Measurements from ENCODE around the gene ATP2B2. TPM values are rescaled to one million over a fixed set of nuclear protein-coding genes. Genes with fewer than 3 reads are reported as not detected.

The ATP2B2 gene
- total and polyA plus RNA-seq, 2 experiments from 2014 or later: 0.42 to 0.63 TPM

DNA sequence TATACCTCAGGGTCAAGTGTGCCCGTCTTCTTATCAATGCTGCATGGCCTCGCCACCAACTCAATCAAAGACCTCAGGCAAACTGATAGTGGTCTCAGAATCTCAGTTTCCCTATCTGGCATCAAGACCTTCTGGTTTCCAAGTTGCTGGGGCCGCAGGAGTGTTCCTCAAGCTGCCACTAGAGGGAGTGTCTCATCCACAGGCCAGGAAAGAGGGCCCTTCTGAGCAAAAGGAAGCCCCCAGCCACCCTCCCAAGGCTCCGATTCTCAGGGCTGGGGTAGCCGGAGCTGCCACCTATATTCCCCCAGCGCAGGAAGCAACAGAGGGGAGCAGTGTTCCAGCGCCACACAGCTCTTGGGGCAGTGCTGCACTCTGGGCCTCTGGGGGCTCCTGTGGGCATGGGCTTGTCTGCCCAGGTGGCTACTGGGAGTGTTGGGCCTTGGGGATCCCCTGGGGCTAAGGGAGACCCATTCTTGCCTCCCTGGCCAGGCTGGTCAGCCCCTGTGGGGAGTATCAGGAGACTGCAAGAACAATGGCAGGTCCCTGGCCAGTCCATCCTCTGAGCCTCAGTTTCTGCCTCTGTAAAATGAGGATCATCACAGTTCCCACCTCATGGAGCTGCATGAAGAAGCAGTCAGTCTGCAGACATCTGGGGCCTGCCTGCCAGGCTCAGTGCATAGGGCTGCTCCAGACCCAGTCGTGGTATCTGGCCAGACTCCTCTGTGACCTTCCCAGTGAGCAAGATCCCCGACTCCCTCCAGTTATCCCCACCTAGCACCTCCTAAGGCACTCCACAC is 161.0 kb downstream of the ATP2B2 start:
- H3K4me3 Mint-ChIP-seq: no peak overlapping the region
- Histone ChIP-seq H3K4me3 (no peak overlapping the region), H4K20me1 (replicated peaks; ENCODE audit: insufficient read depth) (no peaks in the 10 kb centered on the region), H3K4me2 (no peak overlapping the region), H3K36me3 (ENCODE audit: insufficient read depth) (no peaks in the 10 kb centered on the region), H3K27me3 (ENCODE audit: insufficient read depth) (no peaks in the 10 kb centered on the region), H3K4me1 (ENCODE audit: insufficient read depth) (no peaks in the 10 kb centered on the region), H3K27ac (ENCODE audit: low read depth) (no peak overlapping the region), H3K9me2 (ENCODE audit: insufficient read depth) (no peaks in the 10 kb centered on the region), H3K79me2 (replicated peaks; ENCODE audit: insufficient read depth) (no peaks in the 10 kb centered on the region), H3F3A (replicated peaks; ENCODE audit: low read depth) (no peaks in the 10 kb centered on the region), H2AFZ (no peak overlapping the region)
- H3K27me3 Mint-ChIP-seq (ENCODE audit: insufficient read depth, low read depth, poor library complexity): peaks cover 8% of the 10 kb centered on the region
- peak; percentile 86 for DNase-seq (ENCODE audit: low spot score)
- no peak overlapping the region for H3K27ac Mint-ChIP-seq
- H3K4me1 Mint-ChIP-seq: no peaks in the 10 kb centered on the region; the same call in 2 of the 3 replicates
- no peaks in the 10 kb centered on the region for H3K36me3 Mint-ChIP-seq (ENCODE audit: low read depth)
- TF ChIP-seq, protein P1, sequence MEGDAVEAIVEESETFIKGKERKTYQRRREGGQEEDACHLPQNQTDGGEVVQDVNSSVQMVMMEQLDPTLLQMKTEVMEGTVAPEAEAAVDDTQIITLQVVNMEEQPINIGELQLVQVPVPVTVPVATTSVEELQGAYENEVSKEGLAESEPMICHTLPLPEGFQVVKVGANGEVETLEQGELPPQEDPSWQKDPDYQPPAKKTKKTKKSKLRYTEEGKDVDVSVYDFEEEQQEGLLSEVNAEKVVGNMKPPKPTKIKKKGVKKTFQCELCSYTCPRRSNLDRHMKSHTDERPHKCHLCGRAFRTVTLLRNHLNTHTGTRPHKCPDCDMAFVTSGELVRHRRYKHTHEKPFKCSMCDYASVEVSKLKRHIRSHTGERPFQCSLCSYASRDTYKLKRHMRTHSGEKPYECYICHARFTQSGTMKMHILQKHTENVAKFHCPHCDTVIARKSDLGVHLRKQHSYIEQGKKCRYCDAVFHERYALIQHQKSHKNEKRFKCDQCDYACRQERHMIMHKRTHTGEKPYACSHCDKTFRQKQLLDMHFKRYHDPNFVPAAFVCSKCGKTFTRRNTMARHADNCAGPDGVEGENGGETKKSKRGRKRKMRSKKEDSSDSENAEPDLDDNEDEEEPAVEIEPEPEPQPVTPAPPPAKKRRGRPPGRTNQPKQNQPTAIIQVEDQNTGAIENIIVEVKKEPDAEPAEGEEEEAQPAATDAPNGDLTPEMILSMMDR (conservative IDR thresholded peaks at IDR 0.05; ENCODE audit: low read depth in 2 of 2): peak; percentile 92 to 98
- TF ChIP-seq EZH2phosphoT487 (IDR thresholded peaks at IDR 0.05; ENCODE audit: unreplicated experiment) (no peak), JUNB (IDR thresholded peaks at IDR 0.05; ENCODE audit: unreplicated experiment) (no peak)
- peak; percentile 86 for ATAC-seq
- H3K9me3 Mint-ChIP-seq: no peaks in the 10 kb centered on the region; the same call in 2 of the 3 replicates

DNA sequence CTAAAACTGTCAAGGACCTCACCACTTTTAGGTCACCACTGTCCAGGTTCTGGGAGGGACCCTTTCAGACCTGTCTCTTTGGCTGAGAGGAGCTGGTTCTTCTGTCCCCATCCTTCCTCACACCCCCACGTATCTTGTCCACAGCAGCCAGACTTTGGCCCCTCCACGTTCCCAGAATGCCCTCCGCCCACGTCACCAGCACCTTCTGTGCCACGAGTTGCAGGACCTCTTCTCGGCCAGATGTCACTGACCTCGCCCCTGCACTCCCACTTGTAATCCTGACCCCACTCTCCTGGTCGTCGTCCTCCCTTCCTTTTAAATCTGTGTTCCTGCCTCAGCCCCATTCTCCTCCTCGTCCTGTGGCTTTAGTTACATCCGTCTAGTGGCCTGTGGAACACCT is 161.9 kb downstream of the ATP2B2 start:
- H3K4me2 ChIP-seq: no peak overlapping the region
- Mint-ChIP-seq H3K4me3 (no peak overlapping the region), H3K36me3 (ENCODE audit: low read depth) (no peaks in the 10 kb centered on the region), H3K4me1 (no peaks in the 10 kb centered on the region; the same call in 1 of the 3 replicates), H3K27me3 (ENCODE audit: insufficient read depth, low read depth, poor library complexity) (peaks cover 8% of the 10 kb centered on the region), H3K9me3 (no peaks in the 10 kb centered on the region; the same call in 2 of the 3 replicates), H3K27ac (no peak overlapping the region)
- H3K4me1 ChIP-seq (ENCODE audit: insufficient read depth): no peaks in the 10 kb centered on the region
- H3K27ac ChIP-seq (ENCODE audit: low read depth): no peak overlapping the region
- no peak overlapping the region for H3K4me3 ChIP-seq
- H3K36me3 ChIP-seq (ENCODE audit: insufficient read depth): no peaks in the 10 kb centered on the region
- H3K27me3 ChIP-seq (ENCODE audit: insufficient read depth): no peaks in the 10 kb centered on the region
- no peak overlapping the region for H2AFZ ChIP-seq
- no peak for ATAC-seq
- H4K20me1 ChIP-seq (replicated peaks; ENCODE audit: insufficient read depth): no peaks in the 10 kb centered on the region
- H3K9me2 ChIP-seq (ENCODE audit: insufficient read depth): no peaks in the 10 kb centered on the region
- no peak for DNase-seq (ENCODE audit: low spot score)
- no peaks in the 10 kb centered on the region for H3K79me2 ChIP-seq (replicated peaks; ENCODE audit: insufficient read depth)
- no peaks in the 10 kb centered on the region for H3F3A ChIP-seq (replicated peaks; ENCODE audit: low read depth)
- TF ChIP-seq POLR2AphosphoS5 (IDR thresholded peaks at IDR 0.05; ENCODE audit: low read depth) (no peak), ZNF331 (CRISPR knock-in tag; IDR thresholded peaks at IDR 0.05; ENCODE audit: low read depth) (no peak), ZNF114 (CRISPR knock-in tag; IDR thresholded peaks at IDR 0.05) (no peak), NANOG (IDR thresholded peaks at IDR 0.05; ENCODE audit: borderline replicate concordance) (no peak), EZH2 (IDR thresholded peaks at IDR 0.05; ENCODE audit: low read depth, unreplicated experiment) (no peak)
- TF ChIP-seq, protein P2, sequence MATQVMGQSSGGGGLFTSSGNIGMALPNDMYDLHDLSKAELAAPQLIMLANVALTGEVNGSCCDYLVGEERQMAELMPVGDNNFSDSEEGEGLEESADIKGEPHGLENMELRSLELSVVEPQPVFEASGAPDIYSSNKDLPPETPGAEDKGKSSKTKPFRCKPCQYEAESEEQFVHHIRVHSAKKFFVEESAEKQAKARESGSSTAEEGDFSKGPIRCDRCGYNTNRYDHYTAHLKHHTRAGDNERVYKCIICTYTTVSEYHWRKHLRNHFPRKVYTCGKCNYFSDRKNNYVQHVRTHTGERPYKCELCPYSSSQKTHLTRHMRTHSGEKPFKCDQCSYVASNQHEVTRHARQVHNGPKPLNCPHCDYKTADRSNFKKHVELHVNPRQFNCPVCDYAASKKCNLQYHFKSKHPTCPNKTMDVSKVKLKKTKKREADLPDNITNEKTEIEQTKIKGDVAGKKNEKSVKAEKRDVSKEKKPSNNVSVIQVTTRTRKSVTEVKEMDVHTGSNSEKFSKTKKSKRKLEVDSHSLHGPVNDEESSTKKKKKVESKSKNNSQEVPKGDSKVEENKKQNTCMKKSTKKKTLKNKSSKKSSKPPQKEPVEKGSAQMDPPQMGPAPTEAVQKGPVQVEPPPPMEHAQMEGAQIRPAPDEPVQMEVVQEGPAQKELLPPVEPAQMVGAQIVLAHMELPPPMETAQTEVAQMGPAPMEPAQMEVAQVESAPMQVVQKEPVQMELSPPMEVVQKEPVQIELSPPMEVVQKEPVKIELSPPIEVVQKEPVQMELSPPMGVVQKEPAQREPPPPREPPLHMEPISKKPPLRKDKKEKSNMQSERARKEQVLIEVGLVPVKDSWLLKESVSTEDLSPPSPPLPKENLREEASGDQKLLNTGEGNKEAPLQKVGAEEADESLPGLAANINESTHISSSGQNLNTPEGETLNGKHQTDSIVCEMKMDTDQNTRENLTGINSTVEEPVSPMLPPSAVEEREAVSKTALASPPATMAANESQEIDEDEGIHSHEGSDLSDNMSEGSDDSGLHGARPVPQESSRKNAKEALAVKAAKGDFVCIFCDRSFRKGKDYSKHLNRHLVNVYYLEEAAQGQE (IDR thresholded peaks at IDR 0.05; ENCODE audit: unreplicated experiment): no peak
- TF ChIP-seq, protein P3, sequence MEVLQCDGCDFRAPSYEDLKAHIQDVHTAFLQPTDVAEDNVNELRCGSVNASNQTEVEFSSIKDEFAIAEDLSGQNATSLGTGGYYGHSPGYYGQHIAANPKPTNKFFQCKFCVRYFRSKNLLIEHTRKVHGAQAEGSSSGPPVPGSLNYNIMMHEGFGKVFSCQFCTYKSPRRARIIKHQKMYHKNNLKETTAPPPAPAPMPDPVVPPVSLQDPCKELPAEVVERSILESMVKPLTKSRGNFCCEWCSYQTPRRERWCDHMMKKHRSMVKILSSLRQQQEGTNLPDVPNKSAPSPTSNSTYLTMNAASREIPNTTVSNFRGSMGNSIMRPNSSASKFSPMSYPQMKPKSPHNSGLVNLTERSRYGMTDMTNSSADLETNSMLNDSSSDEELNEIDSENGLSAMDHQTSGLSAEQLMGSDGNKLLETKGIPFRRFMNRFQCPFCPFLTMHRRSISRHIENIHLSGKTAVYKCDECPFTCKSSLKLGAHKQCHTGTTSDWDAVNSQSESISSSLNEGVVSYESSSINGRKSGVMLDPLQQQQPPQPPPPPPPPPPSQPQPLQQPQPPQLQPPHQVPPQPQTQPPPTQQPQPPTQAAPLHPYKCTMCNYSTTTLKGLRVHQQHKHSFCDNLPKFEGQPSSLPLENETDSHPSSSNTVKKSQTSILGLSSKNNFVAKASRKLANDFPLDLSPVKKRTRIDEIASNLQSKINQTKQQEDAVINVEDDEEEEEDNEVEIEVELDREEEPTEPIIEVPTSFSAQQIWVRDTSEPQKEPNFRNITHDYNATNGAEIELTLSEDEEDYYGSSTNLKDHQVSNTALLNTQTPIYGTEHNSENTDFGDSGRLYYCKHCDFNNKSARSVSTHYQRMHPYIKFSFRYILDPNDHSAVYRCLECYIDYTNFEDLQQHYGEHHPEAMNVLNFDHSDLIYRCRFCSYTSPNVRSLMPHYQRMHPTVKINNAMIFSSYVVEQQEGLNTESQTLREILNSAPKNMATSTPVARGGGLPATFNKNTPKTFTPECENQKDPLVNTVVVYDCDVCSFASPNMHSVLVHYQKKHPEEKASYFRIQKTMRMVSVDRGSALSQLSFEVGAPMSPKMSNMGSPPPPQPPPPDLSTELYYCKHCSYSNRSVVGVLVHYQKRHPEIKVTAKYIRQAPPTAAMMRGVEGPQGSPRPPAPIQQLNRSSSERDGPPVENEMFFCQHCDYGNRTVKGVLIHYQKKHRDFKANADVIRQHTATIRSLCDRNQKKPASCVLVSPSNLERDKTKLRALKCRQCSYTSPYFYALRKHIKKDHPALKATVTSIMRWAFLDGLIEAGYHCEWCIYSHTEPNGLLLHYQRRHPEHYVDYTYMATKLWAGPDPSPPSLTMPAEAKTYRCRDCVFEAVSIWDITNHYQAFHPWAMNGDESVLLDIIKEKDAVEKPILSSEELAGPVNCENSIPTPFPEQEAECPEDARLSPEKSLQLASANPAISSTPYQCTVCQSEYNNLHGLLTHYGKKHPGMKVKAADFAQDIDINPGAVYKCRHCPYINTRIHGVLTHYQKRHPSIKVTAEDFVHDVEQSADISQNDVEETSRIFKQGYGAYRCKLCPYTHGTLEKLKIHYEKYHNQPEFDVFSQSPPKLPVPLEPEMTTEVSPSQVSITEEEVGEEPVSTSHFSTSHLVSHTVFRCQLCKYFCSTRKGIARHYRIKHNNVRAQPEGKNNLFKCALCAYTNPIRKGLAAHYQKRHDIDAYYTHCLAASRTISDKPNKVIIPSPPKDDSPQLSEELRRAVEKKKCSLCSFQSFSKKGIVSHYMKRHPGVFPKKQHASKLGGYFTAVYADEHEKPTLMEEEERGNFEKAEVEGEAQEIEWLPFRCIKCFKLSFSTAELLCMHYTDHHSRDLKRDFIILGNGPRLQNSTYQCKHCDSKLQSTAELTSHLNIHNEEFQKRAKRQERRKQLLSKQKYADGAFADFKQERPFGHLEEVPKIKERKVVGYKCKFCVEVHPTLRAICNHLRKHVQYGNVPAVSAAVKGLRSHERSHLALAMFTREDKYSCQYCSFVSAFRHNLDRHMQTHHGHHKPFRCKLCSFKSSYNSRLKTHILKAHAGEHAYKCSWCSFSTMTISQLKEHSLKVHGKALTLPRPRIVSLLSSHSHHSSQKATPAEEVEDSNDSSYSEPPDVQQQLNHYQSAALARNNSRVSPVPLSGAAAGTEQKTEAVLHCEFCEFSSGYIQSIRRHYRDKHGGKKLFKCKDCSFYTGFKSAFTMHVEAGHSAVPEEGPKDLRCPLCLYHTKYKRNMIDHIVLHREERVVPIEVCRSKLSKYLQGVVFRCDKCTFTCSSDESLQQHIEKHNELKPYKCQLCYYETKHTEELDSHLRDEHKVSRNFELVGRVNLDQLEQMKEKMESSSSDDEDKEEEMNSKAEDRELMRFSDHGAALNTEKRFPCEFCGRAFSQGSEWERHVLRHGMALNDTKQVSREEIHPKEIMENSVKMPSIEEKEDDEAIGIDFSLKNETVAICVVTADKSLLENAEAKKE (CRISPR knock-in tag; IDR thresholded peaks at IDR 0.05): no peak

Data from GM23338 (cell line).